PC-3 (cell line): ENCODE measurements around the gene ATL1.

Experiments
- CTCF ChIP-seq: fragments of 300-600 bp; sonication (generic); conservative IDR thresholded peaks from 2 replicates; pipeline ENCODE4 v1.5.1; 2017; ENCODE audit warnings: antibody characterized with exemption, low read depth, mild to moderate bottlenecking, low read length
- EZH2 ChIP-seq: fragments of 300-600 bp; sonication (generic); IDR thresholded peaks from one replicate; pipeline ENCODE4 v1.6.1; 2017; ENCODE audit warnings: antibody characterized with exemption, mild to moderate bottlenecking, low read length; ENCODE audit not compliant: unreplicated experiment

GRCh38 chr14:50670866-50671256 lies 110.9 kb downstream of the ATL1 start:
- no peak for TF ChIP-seq CTCF
- TF ChIP-seq EZH2, result no peak
